HG02970 (cell line): Measurements from ENCODE around the gene CD200.

Experiments
- ATAC-seq: cut with Tn5 transposase; IDR thresholded peaks from one replicate; pipeline ENCODE4 v1.9.1; 2021; ENCODE audit warnings: mild to moderate bottlenecking, moderate library complexity, moderate number of reproducible peaks; ENCODE audit not compliant: unreplicated experiment, low FRiP score

The CD200 gene, protein sequence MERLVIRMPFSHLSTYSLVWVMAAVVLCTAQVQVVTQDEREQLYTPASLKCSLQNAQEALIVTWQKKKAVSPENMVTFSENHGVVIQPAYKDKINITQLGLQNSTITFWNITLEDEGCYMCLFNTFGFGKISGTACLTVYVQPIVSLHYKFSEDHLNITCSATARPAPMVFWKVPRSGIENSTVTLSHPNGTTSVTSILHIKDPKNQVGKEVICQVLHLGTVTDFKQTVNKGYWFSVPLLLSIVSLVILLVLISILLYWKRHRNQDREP

DNA sequence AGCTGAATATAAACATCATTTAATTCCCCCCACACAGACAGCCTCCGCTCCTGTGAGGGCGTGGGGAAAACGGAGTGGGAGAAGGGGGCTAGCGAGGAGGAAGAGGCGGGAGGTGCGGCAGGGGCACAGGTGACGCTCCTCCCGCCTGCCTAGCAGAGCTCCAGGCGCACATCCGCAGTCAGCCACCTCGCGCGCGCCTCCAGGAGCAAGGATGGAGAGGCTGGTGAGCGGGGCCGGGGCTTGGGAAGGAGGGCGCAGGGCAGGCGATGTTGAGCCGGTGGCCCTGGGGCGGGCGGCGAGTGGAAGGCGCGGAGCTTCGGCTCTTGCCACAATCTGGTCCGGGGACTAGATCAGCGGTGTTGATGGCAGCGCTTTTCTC, at the start of gene CD200:
CD200 (plus strand) TSS at position 155 of the 379 bp plus-strand sequence; CDS start at position 212, 57 bp downstream.
- no peak for ATAC-seq

DNA sequence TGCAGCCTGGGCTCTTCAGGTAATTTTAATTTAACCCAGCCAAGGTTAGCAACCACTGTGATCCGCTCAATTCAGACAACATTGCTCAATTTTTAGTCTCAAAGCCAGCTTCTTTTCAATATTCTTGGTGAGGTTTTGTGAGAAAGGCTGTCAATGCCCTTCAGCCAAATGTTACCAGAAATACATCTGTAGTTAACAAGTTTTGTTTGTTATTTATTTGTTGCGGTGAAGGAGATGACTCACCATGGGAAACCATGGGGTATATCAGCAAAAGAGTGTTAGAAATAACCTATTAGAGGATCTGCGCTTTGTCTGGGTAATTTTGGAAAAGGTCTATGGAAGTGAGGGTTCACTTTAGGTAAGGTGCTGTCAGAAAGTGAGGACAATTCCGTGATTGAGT, 43.9 kb upstream of the CD200 start:
- ATAC-seq, result no peak

DNA sequence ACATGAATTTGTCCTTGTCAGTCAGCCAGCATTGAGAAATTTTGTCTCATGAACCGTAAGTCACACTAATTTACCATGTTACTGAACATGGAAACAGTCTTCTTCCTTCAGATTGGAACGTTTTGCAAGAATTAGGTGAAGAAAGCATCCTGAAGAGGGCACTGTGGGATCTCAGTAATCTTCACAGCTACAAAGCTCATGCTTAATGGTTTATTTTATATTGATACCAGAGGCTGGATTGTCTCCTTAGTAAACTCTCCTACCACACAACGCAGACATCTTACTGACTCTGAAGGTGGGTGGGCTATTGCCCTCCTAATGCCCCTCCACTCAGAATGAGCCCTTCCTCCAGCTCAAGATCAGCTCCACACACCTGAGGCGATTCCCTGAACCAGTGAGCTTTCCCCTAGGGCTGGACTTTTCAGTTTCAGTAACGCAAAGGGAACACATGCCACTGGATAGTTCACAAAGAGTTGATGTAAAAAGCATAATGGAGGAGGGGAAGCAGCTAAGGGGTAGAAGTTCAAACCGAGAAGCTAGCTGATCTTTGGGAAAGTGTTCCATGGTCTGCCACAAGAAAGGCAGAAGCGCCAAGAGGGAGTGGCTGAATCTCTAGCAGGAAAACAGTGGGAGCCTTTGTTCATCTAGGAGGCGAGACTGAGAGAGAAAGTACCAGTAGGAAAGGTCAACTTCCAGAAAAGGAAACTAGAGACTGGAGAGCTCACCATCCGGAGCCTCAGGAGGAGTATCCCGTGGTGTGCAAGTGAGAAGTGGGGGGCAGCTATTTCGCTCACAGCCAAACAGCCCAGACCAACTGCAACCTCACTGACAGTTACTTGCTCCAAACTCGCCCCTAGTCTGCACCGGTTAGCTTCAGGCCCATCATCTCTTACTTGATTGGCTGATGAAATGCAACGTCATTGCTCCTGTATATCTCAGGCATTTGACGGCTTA, 39.3 kb upstream of the CD200 start, which contains the start of gene SLC9C1:
SLC9C1 (minus strand) TSS at position 849 of the 954 bp plus-strand sequence. CDS start 7,425 bp downstream, outside the sequence.
- ATAC-seq, result no peak

DNA sequence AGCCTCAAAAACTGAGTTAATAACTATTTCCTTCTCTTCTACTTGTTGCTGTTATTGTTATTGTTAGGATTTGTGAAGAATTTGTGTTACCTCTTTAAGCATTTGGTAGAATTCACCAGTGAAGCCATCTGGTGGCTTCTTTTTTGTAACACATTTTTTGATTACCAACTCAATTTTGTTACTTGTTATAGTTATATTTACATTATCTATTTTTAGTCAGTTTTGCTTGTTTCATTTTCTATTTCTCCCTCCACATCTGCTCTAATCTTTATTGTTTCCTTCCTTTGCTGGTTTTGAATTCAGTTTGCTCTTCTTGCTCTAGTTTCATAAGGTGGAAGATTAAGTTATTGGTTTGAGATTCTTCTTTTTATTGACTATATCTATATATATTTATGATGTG, 35.2 kb upstream of the CD200 start:
- ATAC-seq, result no peak

DNA sequence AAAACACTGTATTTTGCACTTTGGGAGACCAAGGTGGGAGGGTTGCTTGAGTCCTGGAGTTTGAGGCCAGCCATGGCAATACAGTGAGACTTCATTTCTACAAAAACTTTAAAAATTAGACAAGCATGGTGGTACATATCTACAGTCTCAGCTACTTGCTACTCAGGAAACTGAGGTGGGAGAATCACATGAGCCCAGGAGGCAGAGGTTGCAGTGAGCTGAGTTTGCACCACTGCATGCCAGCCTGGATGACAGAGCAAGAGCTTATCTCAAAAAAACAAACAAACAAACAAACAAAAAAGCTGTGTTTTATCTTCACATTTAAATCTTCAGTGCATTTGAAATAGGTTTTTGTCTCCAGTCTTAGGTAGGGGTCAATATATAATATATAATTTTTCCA, 34.2 kb upstream of the CD200 start:
- ATAC-seq, result no peak

DNA sequence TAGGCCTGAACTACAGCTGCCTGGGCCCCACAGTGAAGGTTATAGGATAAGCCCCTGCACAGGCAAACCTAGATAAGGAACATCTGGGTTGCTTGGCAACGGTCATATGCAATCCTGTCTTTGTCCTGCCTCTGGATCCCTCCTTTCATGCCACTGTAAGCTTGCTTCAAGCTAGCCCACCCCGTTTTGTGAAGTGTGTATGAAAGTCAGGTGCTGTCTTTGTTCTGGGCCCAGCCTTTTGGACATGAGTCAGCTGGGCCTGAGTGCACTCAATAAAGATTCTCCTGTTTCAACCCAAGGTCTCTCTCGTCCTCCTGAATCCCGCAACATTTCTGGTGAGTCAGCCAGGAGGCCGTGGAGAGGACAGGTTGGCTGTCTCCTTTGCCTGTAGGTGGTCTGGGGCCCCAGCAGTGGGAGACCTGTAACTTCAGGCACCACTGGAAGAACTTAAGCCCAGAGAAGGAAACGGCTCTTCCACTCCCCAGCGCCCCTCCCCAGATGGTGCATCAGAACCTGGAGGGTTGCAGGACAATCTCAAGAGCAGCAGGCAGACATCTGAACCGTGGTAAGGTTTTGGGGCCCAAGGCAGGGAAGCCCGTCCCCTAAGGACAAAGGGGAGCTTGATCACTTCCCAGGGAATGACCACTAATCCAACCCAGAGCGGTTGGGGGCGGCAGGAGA, 30.7 kb upstream of the CD200 start:
- ATAC-seq, result no peak

DNA sequence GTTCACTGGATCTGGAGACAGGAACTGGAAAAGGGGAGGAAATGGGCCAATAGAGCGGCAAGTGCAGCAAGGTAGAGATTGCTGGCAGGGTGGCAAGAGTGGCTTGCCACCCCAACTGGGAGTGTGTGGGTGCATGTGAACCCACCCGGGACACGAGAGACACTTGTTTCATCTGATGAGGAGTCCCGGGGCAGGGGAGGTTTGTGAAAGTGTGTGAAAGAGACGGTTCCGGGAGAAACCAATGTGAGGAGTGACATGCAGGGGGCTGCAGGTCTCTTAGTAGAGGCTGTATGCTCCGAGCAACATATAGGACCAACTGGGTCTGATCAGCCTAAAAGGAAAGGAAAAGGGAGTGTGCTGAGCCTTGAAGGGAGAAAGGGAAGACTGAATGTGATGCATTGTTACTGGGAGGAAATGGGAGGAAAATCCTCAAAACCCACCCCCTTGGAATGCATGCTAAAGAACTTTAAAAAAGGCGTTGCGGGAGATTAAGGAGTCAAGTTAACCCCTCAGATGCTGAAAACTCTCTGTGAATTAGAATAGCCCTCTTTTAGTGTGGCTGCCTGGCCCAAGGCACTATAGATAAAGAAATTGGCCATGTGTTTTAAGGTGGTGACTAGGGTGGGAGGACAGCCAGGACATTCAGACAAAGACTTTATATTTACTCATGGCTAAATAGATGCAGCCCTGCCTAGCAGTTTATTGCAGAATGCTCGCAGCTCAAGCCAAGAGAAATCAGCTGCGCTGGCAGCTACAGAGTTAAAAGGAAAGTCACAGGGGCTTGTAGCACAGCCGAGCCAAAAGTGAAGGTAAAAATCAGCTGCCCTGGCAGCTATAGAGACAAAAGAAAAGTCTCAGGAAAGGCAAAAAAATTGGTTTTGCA, 29.8 kb upstream of the CD200 start:
- no peak for ATAC-seq

DNA sequence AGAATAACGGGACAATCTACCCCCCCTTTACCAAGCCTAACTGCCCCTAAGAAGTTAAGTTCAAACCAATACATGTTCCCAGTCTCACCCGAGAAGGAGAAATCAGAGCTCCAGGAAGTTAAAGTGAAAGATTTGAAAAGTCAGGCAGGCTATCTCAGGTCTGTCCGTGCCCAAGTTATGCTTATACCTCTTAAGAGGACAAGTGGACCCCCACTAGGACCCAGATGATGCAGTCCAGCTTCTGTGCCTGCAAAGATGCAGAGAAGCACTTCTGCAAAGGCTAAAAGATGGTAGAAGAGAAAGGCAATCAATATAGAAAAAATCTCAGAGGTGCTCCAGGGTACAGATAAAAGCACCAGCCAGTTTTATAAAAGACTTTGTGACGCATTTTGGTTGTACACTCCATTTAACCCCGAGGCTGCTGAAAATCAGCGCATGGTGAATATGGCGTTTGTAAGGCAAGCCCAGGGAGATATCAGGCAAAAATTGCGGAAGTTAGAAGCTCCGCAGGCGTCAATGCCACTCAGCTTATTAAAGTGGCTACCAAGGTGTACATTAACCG, 29.1 kb upstream of the CD200 start:
- no peak for ATAC-seq

DNA sequence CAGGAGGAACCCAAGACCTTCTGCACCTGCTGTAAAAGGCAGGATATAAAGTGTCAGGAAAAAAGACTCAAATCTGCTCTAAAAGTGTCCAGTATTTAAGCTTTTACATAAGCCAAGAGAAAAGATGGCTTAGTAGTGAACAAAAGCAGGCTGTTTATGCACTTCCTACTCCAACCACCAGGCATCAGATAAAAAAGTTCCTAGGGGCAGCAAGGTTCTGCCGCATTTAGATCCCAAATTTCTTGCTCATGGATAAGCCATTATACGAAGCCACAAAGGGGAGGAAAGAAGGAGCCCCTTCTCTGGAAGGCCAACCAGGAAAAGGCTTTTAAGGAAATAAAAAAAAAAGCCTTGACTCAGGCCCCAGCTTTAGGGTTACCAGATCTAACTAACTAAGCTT, 28.3 kb upstream of the CD200 start:
- ATAC-seq, result no peak

DNA sequence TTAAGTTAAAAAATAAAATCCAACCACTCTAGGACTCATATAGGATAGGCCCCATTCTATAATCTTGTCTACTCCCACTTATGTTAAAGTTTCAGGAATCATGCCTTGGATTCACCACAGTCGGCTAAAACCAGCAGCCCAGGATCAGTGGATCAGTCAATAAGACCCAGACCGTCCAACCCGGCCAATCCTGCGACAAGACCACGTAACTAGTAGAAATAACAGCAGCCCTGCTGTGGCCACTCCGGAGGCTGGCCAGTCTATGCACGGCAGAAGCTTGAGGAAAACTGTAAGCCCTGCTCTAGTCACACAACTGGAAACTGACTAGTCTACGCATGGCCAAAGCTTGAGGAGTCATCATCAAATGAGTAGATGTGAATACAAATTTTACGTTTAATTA, 26.1 kb upstream of the CD200 start:
- ATAC-seq, result no peak

DNA sequence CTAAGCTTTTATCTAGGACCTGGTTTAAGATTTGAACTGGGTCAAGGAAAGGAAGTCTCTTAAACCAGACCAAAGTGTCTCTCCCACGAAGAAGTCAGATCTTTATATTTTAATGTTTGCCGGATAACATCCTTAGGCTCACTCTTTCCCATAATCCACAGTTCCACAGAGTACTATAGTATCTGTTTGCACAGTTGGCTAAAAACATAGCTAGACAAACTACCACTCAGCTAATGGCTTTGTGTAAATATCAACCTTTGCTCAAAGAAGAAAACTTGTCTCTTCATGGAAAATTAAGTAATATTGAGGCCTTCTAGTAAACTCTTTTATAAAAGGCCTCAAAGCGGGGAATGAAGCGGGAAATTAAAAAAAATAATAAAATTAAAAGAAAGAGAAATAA, 25.4 kb upstream of the CD200 start:
- no peak for ATAC-seq

DNA sequence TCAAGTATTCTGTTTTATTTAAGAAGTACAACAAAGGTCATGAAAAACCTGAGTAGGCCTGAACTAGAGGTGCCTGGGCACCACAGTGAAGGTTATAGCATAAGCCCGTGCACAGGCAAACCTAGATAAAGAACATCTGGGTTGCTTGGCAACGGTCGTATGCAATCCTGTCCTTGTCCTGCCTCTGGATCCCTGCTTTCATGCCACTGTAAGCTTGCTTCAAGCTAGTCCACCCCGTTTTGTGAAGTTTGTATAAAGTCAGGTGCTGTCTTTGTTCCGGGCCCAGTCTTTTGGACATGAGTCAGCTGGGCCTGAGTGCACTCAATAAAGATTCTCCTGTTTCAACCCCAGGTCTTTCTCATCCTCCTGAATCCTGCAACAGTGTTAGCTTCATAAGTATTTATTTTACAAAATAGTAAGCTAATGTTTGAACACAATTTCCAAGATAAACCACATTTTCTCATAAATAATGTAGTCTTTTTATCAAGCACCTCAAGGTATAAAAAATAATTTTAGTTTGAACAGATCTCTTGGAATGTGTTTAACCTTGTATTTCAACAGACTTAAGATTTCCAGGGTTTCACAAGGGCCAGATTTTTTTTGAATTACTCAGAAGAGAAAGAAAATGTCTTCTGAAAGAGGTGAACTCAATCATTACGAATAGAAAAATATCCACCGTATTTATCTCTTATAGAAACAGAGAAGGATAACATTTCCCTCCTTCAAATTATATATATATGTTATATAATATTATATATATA, 24.6 kb upstream of the CD200 start:
- no peak for ATAC-seq

DNA sequence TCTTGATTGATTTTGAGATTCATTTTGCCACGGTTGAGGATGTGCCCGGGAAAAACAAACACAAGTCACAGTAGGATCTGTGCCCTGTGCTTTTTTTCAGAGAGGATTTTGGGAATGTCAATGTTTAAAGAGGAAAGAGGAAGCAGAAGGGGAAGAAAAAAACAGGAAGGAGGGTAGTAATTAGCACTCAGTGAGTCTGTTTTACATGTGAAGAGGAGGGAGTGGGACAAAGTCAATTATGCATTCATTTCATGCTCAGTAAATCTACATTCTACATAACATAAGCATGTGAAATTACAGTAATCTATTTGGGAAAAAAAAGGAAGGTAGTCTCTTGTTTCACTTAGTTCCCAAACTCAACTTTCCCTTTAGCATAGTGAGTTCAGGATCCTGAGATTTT, 18.3 kb upstream of the CD200 start:
- no peak for ATAC-seq

DNA sequence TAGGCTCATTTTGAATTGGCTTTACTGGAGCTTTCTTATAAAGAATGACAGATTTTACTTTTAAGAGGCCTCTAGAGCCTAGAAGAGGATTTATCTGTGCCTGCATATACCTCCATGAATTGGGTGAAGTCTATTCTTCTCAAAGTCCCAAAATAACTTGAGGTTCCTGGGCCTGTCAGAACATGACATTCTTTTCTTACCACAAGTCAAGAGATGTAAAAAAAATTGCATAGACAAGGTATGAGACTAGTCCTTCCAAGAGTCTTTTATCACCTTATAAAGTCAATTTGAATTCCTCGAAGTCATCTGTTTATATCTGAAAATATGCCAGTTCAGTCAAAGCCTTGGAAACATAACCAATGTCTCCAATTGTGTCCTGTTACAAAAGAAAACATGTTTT, 17.2 kb upstream of the CD200 start:
- no peak for ATAC-seq

DNA sequence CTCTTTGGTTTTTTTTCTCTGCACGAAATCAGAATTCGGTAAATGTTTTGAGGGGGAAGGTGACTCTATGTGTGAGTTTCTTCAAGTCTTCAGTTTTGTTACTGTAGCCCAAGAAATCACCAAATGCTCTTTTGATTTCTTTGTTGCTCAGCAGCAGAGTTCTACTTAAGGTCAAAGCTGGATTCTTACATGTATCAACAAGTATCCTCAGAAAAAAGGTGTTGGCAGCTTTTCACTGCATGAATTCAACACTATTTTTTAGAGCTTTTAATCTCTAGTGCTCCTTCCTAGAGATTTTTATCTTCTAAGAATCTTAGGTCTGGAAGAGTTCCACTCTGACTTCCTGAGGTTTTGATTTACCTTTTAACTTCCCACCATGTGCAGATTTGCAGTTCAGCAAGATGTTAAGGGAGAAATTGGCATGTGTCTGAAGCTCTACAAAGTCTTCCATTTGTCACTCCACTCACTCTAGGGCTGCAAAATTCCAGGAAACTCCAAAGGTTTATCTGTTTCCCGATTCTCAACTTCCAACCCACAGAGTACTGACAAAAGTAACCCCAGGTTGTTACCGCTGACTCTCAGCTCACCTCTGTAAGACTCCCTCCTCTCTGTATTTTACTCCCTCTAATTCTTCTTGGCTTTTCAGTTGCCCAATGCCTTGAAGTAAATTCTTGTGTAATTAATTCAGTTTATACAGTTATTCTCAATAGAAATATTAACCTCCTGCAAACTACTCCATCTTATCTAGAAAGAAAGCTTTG, 13.3 kb upstream of the CD200 start:
- no peak for ATAC-seq

DNA sequence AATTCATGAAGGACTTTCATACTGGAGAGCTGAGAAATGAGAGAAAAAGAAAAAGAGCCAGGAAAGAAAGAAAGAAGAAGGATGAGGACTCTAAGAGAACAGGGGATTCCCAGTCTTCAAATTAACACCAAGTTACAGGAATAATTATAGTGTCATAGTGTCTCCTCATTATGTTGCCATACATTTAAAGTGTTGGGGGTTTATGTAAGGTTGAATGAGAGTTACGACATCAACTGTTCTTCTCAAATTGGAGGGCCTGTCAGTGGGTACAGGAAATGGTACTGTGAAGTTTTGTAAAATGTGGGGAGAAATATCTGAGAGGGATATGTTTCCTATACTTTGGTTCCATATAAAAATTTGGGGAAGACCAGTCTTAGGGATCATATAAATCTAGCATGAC, 12.3 kb upstream of the CD200 start:
- no peak for ATAC-seq

DNA sequence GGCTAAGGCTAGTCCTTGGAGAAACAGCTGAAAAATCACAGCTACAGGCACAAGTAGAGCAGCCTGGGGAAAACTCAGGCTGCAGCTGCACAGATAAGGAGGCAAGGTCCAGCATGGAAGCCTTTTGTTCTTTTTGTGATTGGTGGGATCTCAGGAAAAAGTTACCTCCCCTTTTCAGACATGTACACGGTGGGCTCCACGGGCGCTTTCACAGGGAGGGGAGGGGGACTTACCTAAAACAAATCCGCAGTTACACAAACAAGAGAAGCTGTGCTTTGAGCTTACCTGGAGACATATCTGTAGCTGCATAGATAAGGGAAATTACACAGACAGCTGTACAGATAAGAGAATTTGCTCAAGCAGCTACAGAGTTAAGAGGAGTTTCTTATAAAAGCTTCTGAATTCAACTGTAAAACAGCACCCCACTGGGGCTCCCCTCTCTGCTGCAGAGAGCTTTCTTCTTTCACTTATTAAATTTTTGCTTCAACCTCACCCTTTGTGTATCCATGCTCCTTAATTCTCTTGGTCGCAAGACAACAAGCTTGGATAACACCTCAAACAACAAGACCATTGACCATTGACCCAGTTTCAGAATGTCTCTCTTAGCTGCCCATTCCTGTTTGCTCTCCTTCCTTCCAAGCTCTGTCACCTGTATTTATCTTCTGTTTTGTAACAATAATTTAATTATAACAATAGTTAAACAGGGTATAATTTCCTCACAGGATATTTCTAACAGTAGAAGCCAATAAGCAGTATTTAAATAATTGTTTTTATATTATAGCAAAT, 10.9 kb upstream of the CD200 start:
- ATAC-seq, result no peak
